OCI-LY1 (cell line): ENCODE results near the gene TUBA4A.

ENCODE experiments used
- CTCF ChIP-seq: fragments of 200-600 bp; sonication (generic), shearing (Covaris generic); IDR thresholded peaks from 2 replicates; pipeline ENCODE4 v1.5.1; 2017; ENCODE audit warnings: mild to moderate bottlenecking, antibody characterized with exemption, low read length, moderate library complexity, mixed read lengths
- EZH2 ChIP-seq: fragments of 200-600 bp; sonication (generic), shearing (Covaris generic); IDR thresholded peaks from 2 replicates; pipeline ENCODE4 v1.8.0; 2017; ENCODE audit warnings: borderline replicate concordance, mixed run types, mild to moderate bottlenecking, antibody characterized with exemption, low read length, moderate library complexity, mixed read lengths

DNA sequence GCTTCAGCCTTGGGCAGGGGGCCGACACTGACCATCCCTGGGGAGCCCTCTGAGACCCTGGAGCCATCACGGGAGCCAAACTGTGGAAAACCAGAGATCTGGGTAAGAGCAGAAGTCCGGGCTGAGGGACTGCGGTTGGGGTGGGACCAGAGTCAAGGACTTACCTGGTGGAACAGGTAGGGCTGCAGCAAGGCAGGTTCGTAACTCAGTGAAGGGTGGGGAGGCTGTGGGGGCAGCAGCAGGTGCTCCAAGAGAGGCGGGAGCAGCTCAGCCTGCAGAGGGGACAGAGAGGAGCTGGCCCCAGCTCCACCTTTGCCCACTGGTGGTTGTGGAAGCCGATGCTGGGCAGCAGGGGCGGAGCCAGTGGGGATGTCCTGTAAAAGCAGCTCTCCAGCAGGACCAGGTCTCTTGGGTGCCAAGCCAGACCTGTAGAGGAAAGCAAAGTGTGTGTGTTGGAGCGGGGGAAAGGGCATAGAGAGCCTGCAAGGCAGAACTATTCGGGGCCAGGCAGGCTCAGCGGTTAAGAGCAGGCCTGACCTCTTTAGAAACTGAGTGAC, 48.8 kb upstream of the TUBA4A start:
- TF ChIP-seq EZH2 (no peak), CTCF (no peak)
